ENCODE measurements around the gene HOXB5. TPM values are rescaled to one million over a fixed set of nuclear protein-coding genes. Genes with fewer than 3 reads are reported as not detected.

The HOXB5 gene
- total RNA-seq, 1 donor from 2014 or later: not detected

Other genes with a start within 250 kb of the HOXB5 start
- 48.7 and 51.9 TPM in 2 replicates for gene SKAP1, start 163.6 kb downstream of the HOXB5 start, total RNA-seq
- gene HOXB1, start 62.8 kb downstream of the HOXB5 start, total RNA-seq: not detected in 2 replicates
- 32.5 and 32.8 TPM in 2 replicates for gene HOXB2, start 48.7 kb downstream of the HOXB5 start, total RNA-seq
- gene HOXB4, start 15.4 kb downstream of the HOXB5 start, total RNA-seq: 3.8 and 4.2 TPM in 2 replicates
- gene HOXB3, start 3.5 kb downstream of the HOXB5 start, total RNA-seq: 2.5 and 2.8 TPM in 2 replicates
- gene HOXB6, start 11.2 kb upstream of the HOXB5 start, total RNA-seq: 0.71 and 0.99 TPM in 2 replicates
- 0.49 and 0.51 TPM in 2 replicates for gene HOXB7, start 17.2 kb upstream of the HOXB5 start, total RNA-seq
- gene HOXB8, start 21.5 kb upstream of the HOXB5 start, total RNA-seq: not detected in 2 replicates
- gene HOXB9, start 32.6 kb upstream of the HOXB5 start, total RNA-seq: 0.27 and 0.39 TPM in 2 replicates
- not detected in 2 replicates for gene PRAC1, start 128.7 kb upstream of the HOXB5 start, total RNA-seq
- gene PRAC2, start 129.4 kb upstream of the HOXB5 start, total RNA-seq: not detected in 2 replicates
- not detected in 2 replicates for gene HOXB13, start 135.0 kb upstream of the HOXB5 start, total RNA-seq
- gene TTLL6, start 223.4 kb upstream of the HOXB5 start, total RNA-seq: not detected in 2 replicates
- 50.3 and 57.9 TPM in 2 replicates for gene CALCOCO2, start 237.3 kb upstream of the HOXB5 start, total RNA-seq